Stimulated activated CD8-positive, alpha-beta memory T cell treated with anti-CD3 and anti-CD28 coated beads, Interleukin-15, amount 100 ng/mL, for 24 hours (primary cell): ENCODE measurements around the gene PIGBOS1.
"Not testable (repeated sequence)": the region's sequence is repeated elsewhere in the genome, so short reads cannot be mapped to it uniquely, and the experiment has no call there.

Experiments used
- DNase-seq: peaks from one replicate; pipeline ENCODE4 v3.0.0-alpha.2; 2020; ENCODE audit warnings: low read depth

Gene PIGBOS1

GRCh38 chr15:55318588-55319494 lies at the start of gene PIGBOS1, which contains the start of gene PIGB:
TSS of gene PIGBOS1 (minus strand) at chr15:55319123. CDS start at chr15:55317792, 1,331 bp downstream.
TSS of gene PIGB (plus strand) at chr15:55319222. CDS start at chr15:55319251, 29 bp downstream.
- DNase-seq = peak; percentile 47

- no peak for DNase-seq
Observed at GRCh38 chr15:55366981-55367380, 48.1 kb upstream of the PIGBOS1 start.

- no peak for DNase-seq
Observed at GRCh38 chr15:55362641-55363040, 43.7 kb upstream of the PIGBOS1 start.

GRCh38 chr15:55361048-55361447 lies 42.1 kb upstream of the PIGBOS1 start:
- DNase-seq = no peak

GRCh38 chr15:55360256-55360655 lies 41.3 kb upstream of the PIGBOS1 start:
- no peak for DNase-seq

GRCh38 chr15:55358471-55358870 lies 39.5 kb upstream of the PIGBOS1 start:
- no peak for DNase-seq

- no peak for DNase-seq
Observed at GRCh38 chr15:55357774-55358173, 38.9 kb upstream of the PIGBOS1 start.

- DNase-seq = no peak
Observed at GRCh38 chr15:55356985-55357585, 38.2 kb upstream of the PIGBOS1 start.

GRCh38 chr15:55353025-55353424 lies 34.1 kb upstream of the PIGBOS1 start:
- DNase-seq = no peak

- no peak for DNase-seq
Observed at GRCh38 chr15:55349282-55349681, 30.4 kb upstream of the PIGBOS1 start.

- no peak for DNase-seq
Observed at GRCh38 chr15:55348281-55348778, 29.4 kb upstream of the PIGBOS1 start.

- no peak for DNase-seq
Observed at GRCh38 chr15:55344206-55344605, 25.3 kb upstream of the PIGBOS1 start.

GRCh38 chr15:55343168-55343567 lies 24.2 kb upstream of the PIGBOS1 start:
- no peak for DNase-seq

- no peak for DNase-seq
Observed at GRCh38 chr15:55337160-55337559, 18.2 kb upstream of the PIGBOS1 start.

GRCh38 chr15:55334997-55335396 lies 16.1 kb upstream of the PIGBOS1 start:
- no peak for DNase-seq

GRCh38 chr15:55334371-55334770 lies 15.4 kb upstream of the PIGBOS1 start:
- no peak for DNase-seq

GRCh38 chr15:55327387-55327786 lies 8.5 kb upstream of the PIGBOS1 start:
- DNase-seq = no peak

- DNase-seq = no peak
Observed at GRCh38 chr15:55322467-55322866, 3.5 kb upstream of the PIGBOS1 start.

GRCh38 chr15:55320963-55321362 lies 2.0 kb upstream of the PIGBOS1 start:
- no peak for DNase-seq

- no peak for DNase-seq
Observed at GRCh38 chr15:55320238-55320550, 1.3 kb upstream of the PIGBOS1 start.

GRCh38 chr15:55319537-55320237 lies 764 bp upstream of the PIGBOS1 start:
- DNase-seq = no peak

- not testable (repeated sequence) for DNase-seq
Observed at GRCh38 chr15:55302801-55303200, 16.1 kb downstream of the PIGBOS1 start.

GRCh38 chr15:55297315-55297714 lies 21.6 kb downstream of the PIGBOS1 start:
- no peak for DNase-seq
